GM12878 (cell line): ENCODE data around the gene GPR146. TPM values are rescaled to one million over a fixed set of nuclear protein-coding genes. Genes with fewer than 3 reads are reported as not detected.

Experiments
- ATAC-seq: fragments of 200-7000 bp; cut with Tn5 transposase; 3 replicates; pipeline ENCODE4 v1.9.1; 2020; ENCODE audit warnings: mild to moderate bottlenecking, moderate library complexity
- BruUV-seq: library from RNA; stranded (reverse); fragments of 400-500 nt; replicated peaks from 2 replicates; lab custom pipeline; 2021; lab: Mats Ljungman, UMichigan
- CTCF ChIA-PET: fragments of 300-600 bp; sonication (Branson Sonifier 250); formaldehyde crosslinking; extraction: SDS; loops from one replicate; lab custom pipeline; 2021; ENCODE audit warnings: inconsistent platforms; lab: Yijun Ruan, JAX
- POLR2A ChIA-PET: fragments of 350-600 bp; formaldehyde crosslinking; extraction: SDS; loops from one replicate; lab custom pipeline; 2021; ENCODE audit warnings: inconsistent platforms; lab: Charles Lee
- RAD21 ChIA-PET: fragments of 300-600 bp; sonication (Branson Sonifier 250); formaldehyde crosslinking; loops from one replicate; lab custom pipeline; 2023; ENCODE audit warnings: antibody characterized with exemption; ENCODE audit not compliant: unreplicated experiment; lab: Charles Lee
- SMC1A ChIA-PET: fragments of 300-600 bp; sonication (Branson Sonifier 250); formaldehyde crosslinking; loops from one replicate; lab custom pipeline; 2023; ENCODE audit not compliant: unreplicated experiment, uncharacterized antibody; lab: Charles Lee
- DNase-seq: peaks from one replicate; pipeline ENCODE4 v3.0.0-alpha.2; 2011; ENCODE audit warnings: low read depth, low spot score
- FAIRE-seq: peaks from 3 replicates; lab custom pipeline; 2011; peaks lifted over from hg19 to GRCh38; lab: Jason Lieb, UNC
- H2AFZ ChIP-seq: 2 replicates; pipeline ENCODE4 v1.6.0; 2011; ENCODE audit warnings: low read depth, low read length, control low read depth; ENCODE audit not compliant: control insufficient read depth
- H3K27ac ChIP-seq: 2 replicates; pipeline ENCODE4 v1.5.1; 2011; ENCODE audit warnings: control low read depth; ENCODE audit not compliant: control insufficient read depth, insufficient read depth
- H3K27me3 ChIP-seq, 2 experiments: replicated peaks in 1 of 2; 2 replicates each; pipeline versions ENCODE4 v1.6.0 to v1.6.1; 2011; ENCODE audit warnings: low read length in 1 of 2; ENCODE audit not compliant: control insufficient read depth in 2 of 2, insufficient read depth in 2 of 2
- H3K36me3 ChIP-seq, 2 experiments: 2 replicates each; pipeline ENCODE4 v1.5.1; 2011; ENCODE audit warnings: low read length in 1 of 2; ENCODE audit not compliant: control insufficient read depth in 2 of 2, insufficient read depth in 2 of 2
- H3K4me1 ChIP-seq: 2 replicates; pipeline ENCODE4 v1.6.1; 2011; ENCODE audit warnings: mild to moderate bottlenecking, low read length, moderate library complexity, mixed read lengths; ENCODE audit not compliant: control insufficient read depth, insufficient read depth
- H3K4me2 ChIP-seq: 2 replicates; pipeline ENCODE4 v1.6.0; 2011; ENCODE audit warnings: control low read depth; ENCODE audit not compliant: control insufficient read depth, insufficient read depth
- H3K4me3 ChIP-seq: fragments of 200-600 bp; sonication (generic); 2 replicates; pipeline ENCODE4 v1.5.1; 2016
- H3K79me2 ChIP-seq: 2 replicates; pipeline ENCODE4 v1.6.0; 2011; ENCODE audit warnings: low read length; ENCODE audit not compliant: control insufficient read depth, insufficient read depth
- H3K9ac ChIP-seq: 2 replicates; pipeline ENCODE4 v1.8.0; 2011; ENCODE audit warnings: low read length, control low read depth, mixed read lengths; ENCODE audit not compliant: control insufficient read depth, insufficient read depth
- H3K9me3 ChIP-seq: replicated peaks from 3 replicates; pipeline ENCODE4 v1.5.1; 2011; ENCODE audit warnings: mild to moderate bottlenecking, low read length; ENCODE audit not compliant: control insufficient read depth, insufficient read depth
- H4K20me1 ChIP-seq: 2 replicates; pipeline ENCODE4 v1.6.0; 2011; ENCODE audit not compliant: control insufficient read depth, insufficient read depth
- IRF4 ChIP-seq: IDR thresholded peaks from 2 replicates; pipeline ENCODE4 v1.6.1; 2011; ENCODE audit warnings: low read depth, low read length
- JUND ChIP-seq: IDR thresholded peaks from 2 replicates; pipeline ENCODE4 v1.6.1; 2012; ENCODE audit warnings: low read depth, mild to moderate bottlenecking, low read length, improper control_type of control experiment, moderate library complexity
- MLLT1 ChIP-seq: fragments of 450-650 bp; IDR thresholded peaks from 2 replicates; pipeline ENCODE4 v1.6.1; 2016; ENCODE audit warnings: mild to moderate bottlenecking
- NRF1 ChIP-seq: conservative IDR thresholded peaks from 2 replicates; pipeline ENCODE4 v1.6.1; 2011; ENCODE audit warnings: mild to moderate bottlenecking, low read depth, low read length, improper control_type of control experiment
- POLR2AphosphoS5 ChIP-seq: IDR thresholded peaks from 2 replicates; pipeline ENCODE4 v1.6.1; 2011; ENCODE audit warnings: mild to moderate bottlenecking, low read length, inconsistent platforms
- SREBF1 ChIP-seq: IDR thresholded peaks from 2 replicates; pipeline ENCODE4 v1.6.1; 2012; ENCODE audit warnings: mild to moderate bottlenecking, low read length
- TCF12 ChIP-seq: IDR thresholded peaks from 2 replicates; pipeline ENCODE4 v1.6.1; 2011; ENCODE audit warnings: low read depth, mild to moderate bottlenecking, low read length
- ZNF207 ChIP-seq: fragments of 450-650 bp; IDR thresholded peaks from 2 replicates; pipeline ENCODE4 v1.6.1; 2014; ENCODE audit warnings: antibody characterized with exemption, mild to moderate bottlenecking, borderline replicate concordance
- WGBS: methylation state at CpG from one replicate; pipeline ENCODE4 v1.1.6; 2016; ENCODE audit warnings: low lambda C conversion rate; ENCODE audit not compliant: insufficient replicate concordance, insufficient coverage; ENCODE audit errors: missing lambda C conversion rate; 5-methylcytosine and 5-hydroxymethylcytosine counted together
- in situ Hi-C: fragments of 300-500 bp; cut with MboI; formaldehyde crosslinking; loops from 9 replicates; pipeline ENCODE4 v1.14.3; 2018; ENCODE audit warnings: mixed read lengths
- intact Hi-C: fragments of 100-400 bp; cut with micrococcal nuclease; formaldehyde crosslinking; loops from one replicate; pipeline ENCODE4 v1.14.2; 2022; ENCODE audit not compliant: unreplicated experiment
- polyA plus RNA-seq, 11 experiments: library from polyadenylated mRNA; depleted of rRNA in 4 of 11; unstranded in 6 of 11; stranded (reverse) in 5 of 11; fragments of >200 nt; fragmentation: Nextera tagmentation in 4 of 11; fragmentation: Illumina TruSeq in 1 of 11; extraction: Ambion mirVana in 4 of 11; extraction: Trizol in 1 of 11; gene quantifications; 1 replicate in 1 of 11; 2 replicates in 10 of 11; pipeline versions ENCODE4 v1.2.1 to v1.2.3, GENCODE V29; 2011 to 2016; ENCODE audit warnings: inconsistent platforms in 2 of 11, missing spikeins in 2 of 11, low read depth in 1 of 11
- total RNA-seq, 4 experiments: library from RNA; depleted of rRNA in 3 of 4; stranded (reverse); fragments of >200 nt in 3 of 4; fragmentation: Illumina TruSeq in 1 of 4; extraction: Trizol in 1 of 4; gene quantifications; 2 replicates each; pipeline versions ENCODE4 v1.2.1 to v1.2.3, GENCODE V29; 2013 to 2021
- TF ChIP-seq, protein P1 (sequence below): fragments of 450-650 bp; IDR thresholded peaks from 2 replicates; pipeline ENCODE4 v1.6.1; 2016; ENCODE audit warnings: mild to moderate bottlenecking

Gene GPR146
- total and polyA plus RNA-seq, 10 of the 15 experiments (the other 5 are each of a cell fraction or from before 2014, with no cell fraction given) = 0.19 to 12.0 (median 0.54) TPM; not detected in 2

DNA sequence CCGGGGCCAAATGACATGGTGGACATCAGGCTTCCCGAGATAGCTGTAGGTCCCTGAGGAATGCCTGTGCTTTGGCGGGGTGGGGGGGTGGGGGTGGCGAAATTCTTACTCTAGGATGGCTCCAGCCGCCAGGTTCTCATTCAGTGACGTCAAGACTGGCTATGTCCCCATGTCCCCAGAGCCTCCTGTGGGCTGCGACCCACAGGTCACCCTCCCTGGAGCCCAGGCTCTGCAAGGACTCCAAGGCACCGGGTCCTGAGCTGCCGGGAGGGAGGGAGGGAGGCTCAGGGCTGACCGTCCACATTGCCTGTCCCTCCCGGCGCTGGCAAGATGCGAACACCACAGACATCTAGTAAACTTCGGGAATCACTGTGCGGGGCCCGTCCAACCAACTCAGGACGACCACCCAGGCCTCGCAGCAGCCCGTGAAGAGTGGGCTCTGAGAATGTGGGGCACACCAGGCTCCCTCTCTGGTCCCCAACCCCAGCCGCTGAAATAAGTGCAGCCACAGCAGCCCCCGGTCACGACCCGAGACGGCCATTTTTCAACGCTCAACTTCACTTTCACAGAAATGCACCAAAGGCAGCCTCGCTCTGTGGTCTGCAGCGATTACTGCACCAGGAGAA is 12.6 kb downstream of the GPR146 start (continued):
- no peak for TF ChIP-seq MLLT1
- no peak for TF ChIP-seq SREBF1
- TF ChIP-seq, all 136 proteins: peak for 0

DNA sequence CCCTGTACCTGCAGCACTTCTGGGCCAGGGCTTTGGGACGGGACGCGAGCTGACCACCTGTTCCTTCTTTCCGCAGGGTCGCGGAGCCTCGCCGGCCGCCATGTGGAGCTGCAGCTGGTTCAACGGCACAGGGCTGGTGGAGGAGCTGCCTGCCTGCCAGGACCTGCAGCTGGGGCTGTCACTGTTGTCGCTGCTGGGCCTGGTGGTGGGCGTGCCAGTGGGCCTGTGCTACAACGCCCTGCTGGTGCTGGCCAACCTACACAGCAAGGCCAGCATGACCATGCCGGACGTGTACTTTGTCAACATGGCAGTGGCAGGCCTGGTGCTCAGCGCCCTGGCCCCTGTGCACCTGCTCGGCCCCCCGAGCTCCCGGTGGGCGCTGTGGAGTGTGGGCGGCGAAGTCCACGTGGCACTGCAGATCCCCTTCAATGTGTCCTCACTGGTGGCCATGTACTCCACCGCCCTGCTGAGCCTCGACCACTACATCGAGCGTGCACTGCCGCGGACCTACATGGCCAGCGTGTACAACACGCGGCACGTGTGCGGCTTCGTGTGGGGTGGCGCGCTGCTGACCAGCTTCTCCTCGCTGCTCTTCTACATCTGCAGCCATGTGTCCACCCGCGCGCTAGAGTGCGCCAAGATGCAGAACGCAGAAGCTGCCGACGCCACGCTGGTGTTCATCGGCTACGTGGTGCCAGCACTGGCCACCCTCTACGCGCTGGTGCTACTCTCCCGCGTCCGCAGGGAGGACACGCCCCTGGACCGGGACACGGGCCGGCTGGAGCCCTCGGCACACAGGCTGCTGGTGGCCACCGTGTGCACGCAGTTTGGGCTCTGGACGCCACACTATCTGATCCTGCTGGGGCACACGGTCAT is 13.3 kb downstream of the GPR146 start:
- no peak for ATAC-seq
- ChIA-PET CTCF (interaction anchor here (1.6 to 2.9 kb wide), 2 partner anchors 8 to 65 kb away, joined by 6 to 7 read pairs; no protein-coding TSS in a partner anchor), SMC1A (no interaction called here), POLR2A (interaction anchor here (1.6 kb wide), 1 partner anchor 13 kb away, joined by 8 read pairs; the partner anchor contains the start of gene GPR146), RAD21 (interaction anchor here (0.6 kb wide), 1 partner anchor 83 kb away, joined by 3 read pairs; no protein-coding TSS in a partner anchor)
- WGBS = 97% methylated on average over 61 of the region's 62 CpGs
- no peak overlapping the region for H3K4me2 ChIP-seq
- DNase-seq = no peak
- intact Hi-C loops (loop anchor here (1.0 kb wide), 1 partner anchor 11 kb away; no protein-coding TSS in a partner anchor), in situ Hi-C loops (no loop called here)
- no peaks in the 10 kb centered on the region; the same call in 2 of the 3 replicates for H3K9me3 ChIP-seq
- no peak overlapping the region for H2AFZ ChIP-seq
- H3K9ac ChIP-seq = no peak overlapping the region
- no peaks in the 10 kb centered on the region for H3K27me3 ChIP-seq
- peaks cover 4 to 5% of the 10 kb centered on the region in 2 experiments; a peak in 3 of 4 replicates for H3K36me3 ChIP-seq
- BruUV-seq = no TSS peak
- no peak for FAIRE-seq
- H4K20me1 ChIP-seq = no peaks in the 10 kb centered on the region
- peaks cover 9% of the 10 kb centered on the region for H3K79me2 ChIP-seq
- no peak overlapping the region for H3K27ac ChIP-seq
- H3K4me1 ChIP-seq = peaks cover 26% of the 10 kb centered on the region
- H3K4me3 ChIP-seq = no peak overlapping the region
- TF ChIP-seq NRF1 (no peak), IRF4 (no peak), JUND (no peak), ZNF207 (no peak), TCF12 (no peak), POLR2AphosphoS5 (no peak)
- TF ChIP-seq, protein P1, sequence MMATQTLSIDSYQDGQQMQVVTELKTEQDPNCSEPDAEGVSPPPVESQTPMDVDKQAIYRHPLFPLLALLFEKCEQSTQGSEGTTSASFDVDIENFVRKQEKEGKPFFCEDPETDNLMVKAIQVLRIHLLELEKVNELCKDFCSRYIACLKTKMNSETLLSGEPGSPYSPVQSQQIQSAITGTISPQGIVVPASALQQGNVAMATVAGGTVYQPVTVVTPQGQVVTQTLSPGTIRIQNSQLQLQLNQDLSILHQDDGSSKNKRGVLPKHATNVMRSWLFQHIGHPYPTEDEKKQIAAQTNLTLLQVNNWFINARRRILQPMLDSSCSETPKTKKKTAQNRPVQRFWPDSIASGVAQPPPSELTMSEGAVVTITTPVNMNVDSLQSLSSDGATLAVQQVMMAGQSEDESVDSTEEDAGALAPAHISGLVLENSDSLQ = no peak
- TF ChIP-seq, all 136 proteins: peak for 0
